ENCODE measurements around the gene CALD1.
"Not testable (repeated sequence)": the region's sequence is repeated elsewhere in the genome, so short reads cannot be mapped to it uniquely, and the experiment has no call there.

CALD1 gene

DNA sequence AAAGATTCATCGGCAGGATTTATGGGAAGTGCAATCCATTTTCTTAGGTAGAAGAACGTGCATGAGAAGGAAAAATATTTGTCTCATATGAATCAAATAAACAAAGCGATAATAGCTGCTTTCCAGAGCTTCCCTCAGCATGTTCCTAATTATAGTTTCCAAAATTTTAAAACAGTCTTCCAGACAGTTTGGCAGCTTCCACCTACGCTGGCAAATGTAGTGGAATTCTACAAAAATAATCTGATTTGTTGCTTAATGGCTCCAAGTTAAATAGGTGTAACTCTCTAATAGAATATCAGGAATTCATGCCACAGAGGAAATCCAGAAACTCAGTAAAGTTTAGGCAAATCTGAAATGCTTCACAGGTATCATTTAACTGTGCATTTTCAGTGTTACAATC is 183.6 kb downstream of the CALD1 start:
- no peaks in the 10 kb centered on the region for H3K27me3 ChIP-seq (ENCODE audit: insufficient read depth, low read length, poor library complexity, severe bottlenecking)
- H3K4me2 ChIP-seq (ENCODE audit: low read depth, low read length, poor library complexity, severe bottlenecking) = no peak overlapping the region
- H3K9me2 ChIP-seq (replicated peaks; ENCODE audit: low read depth, low read length) = no peaks in the 10 kb centered on the region
- no peak overlapping the region for H2AFZ ChIP-seq (ENCODE audit: low read length)
- no peaks in the 10 kb centered on the region for H4K20me1 ChIP-seq (ENCODE audit: insufficient read depth, low read length, poor library complexity, severe bottlenecking)
- no peak overlapping the region for H3K9ac ChIP-seq (ENCODE audit: low read depth, low read length, poor library complexity, severe bottlenecking)
- H3F3A ChIP-seq (ENCODE audit: low read depth) = no peaks in the 10 kb centered on the region
- H3K9me3 ChIP-seq (ENCODE audit: insufficient read depth, low read depth, low read length) = no peaks in the 10 kb centered on the region
- TF ChIP-seq EZH2phosphoT487 (IDR thresholded peaks at IDR 0.05; ENCODE audit: borderline replicate concordance) = no peak
- TF ChIP-seq, protein P1, sequence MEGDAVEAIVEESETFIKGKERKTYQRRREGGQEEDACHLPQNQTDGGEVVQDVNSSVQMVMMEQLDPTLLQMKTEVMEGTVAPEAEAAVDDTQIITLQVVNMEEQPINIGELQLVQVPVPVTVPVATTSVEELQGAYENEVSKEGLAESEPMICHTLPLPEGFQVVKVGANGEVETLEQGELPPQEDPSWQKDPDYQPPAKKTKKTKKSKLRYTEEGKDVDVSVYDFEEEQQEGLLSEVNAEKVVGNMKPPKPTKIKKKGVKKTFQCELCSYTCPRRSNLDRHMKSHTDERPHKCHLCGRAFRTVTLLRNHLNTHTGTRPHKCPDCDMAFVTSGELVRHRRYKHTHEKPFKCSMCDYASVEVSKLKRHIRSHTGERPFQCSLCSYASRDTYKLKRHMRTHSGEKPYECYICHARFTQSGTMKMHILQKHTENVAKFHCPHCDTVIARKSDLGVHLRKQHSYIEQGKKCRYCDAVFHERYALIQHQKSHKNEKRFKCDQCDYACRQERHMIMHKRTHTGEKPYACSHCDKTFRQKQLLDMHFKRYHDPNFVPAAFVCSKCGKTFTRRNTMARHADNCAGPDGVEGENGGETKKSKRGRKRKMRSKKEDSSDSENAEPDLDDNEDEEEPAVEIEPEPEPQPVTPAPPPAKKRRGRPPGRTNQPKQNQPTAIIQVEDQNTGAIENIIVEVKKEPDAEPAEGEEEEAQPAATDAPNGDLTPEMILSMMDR (conservative IDR thresholded peaks at IDR 0.05; ENCODE audit: low read length) = no peak
- no peaks in the 10 kb centered on the region for H3K4me1 ChIP-seq (ENCODE audit: insufficient read depth, low read length, poor library complexity, severe bottlenecking)
- no peaks in the 10 kb centered on the region for H3K36me3 ChIP-seq (ENCODE audit: insufficient read depth, low read length)
- no peak overlapping the region for H3K4me3 ChIP-seq (ENCODE audit: low read length, poor library complexity, severe bottlenecking)
- H3K79me2 ChIP-seq (ENCODE audit: insufficient read depth, low read length) = no peaks in the 10 kb centered on the region

DNA sequence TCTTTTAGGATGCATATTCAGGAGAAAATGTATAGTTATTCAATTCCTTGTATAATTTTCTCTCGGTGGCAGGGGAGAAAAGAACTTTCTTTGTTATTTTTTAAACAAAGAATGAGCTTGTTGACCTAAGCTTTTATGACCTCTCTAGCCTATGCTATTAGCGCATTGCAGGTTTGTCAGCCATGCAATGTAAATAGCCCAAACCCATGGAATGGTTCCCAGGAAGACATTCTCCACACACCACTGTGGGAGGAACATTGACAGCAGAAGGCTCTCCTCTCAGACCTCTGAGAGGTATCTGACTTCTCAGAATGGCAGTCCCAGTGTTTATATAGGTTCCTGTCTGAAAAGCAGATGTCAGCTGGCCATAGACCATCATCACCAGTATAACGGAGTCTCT is 187.3 kb downstream of the CALD1 start:
- no peaks in the 10 kb centered on the region for H3K9me3 ChIP-seq (ENCODE audit: insufficient read depth, low read depth, low read length)
- H2AFZ ChIP-seq (ENCODE audit: low read length) = no peak overlapping the region
- no peaks in the 10 kb centered on the region for H3K9me2 ChIP-seq (replicated peaks; ENCODE audit: low read depth, low read length)
- no peaks in the 10 kb centered on the region for H4K20me1 ChIP-seq (ENCODE audit: insufficient read depth, low read length, poor library complexity, severe bottlenecking)
- no peaks in the 10 kb centered on the region for H3K79me2 ChIP-seq (ENCODE audit: insufficient read depth, low read length)
- H3K27me3 ChIP-seq (ENCODE audit: insufficient read depth, low read length, poor library complexity, severe bottlenecking) = no peaks in the 10 kb centered on the region
- H3K9ac ChIP-seq (ENCODE audit: low read depth, low read length, poor library complexity, severe bottlenecking) = no peak overlapping the region
- H3K36me3 ChIP-seq (ENCODE audit: insufficient read depth, low read length) = no peaks in the 10 kb centered on the region
- H3K4me1 ChIP-seq (ENCODE audit: insufficient read depth, low read length, poor library complexity, severe bottlenecking) = no peaks in the 10 kb centered on the region
- H3F3A ChIP-seq (ENCODE audit: low read depth) = no peaks in the 10 kb centered on the region
- no peak for TF ChIP-seq EZH2phosphoT487 (IDR thresholded peaks at IDR 0.05; ENCODE audit: borderline replicate concordance)
- TF ChIP-seq, protein P1 (conservative IDR thresholded peaks at IDR 0.05; ENCODE audit: low read length) = no peak
- H3K4me3 ChIP-seq (ENCODE audit: low read length, poor library complexity, severe bottlenecking) = no peak overlapping the region
- no peak overlapping the region for H3K4me2 ChIP-seq (ENCODE audit: low read depth, low read length, poor library complexity, severe bottlenecking)

DNA sequence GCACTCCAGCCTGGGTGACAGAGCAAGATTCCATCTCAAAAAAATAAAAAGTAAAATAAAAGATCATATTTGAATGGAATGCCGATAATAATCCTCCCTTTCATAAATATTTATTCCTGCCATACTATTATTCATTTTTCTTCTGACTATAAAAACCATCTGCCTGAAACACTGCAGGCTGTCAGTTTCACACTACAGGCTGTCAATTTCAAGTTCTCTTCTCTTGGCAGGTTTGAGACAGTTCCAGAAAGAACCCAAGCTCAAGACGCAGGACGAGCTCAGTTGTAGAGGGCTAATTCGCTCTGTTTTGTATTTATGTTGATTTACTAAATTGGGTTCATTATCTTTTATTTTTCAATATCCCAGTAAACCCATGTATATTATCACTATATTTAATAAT is 188.7 kb downstream of the CALD1 start:
- Histone ChIP-seq H3K4me3 (ENCODE audit: low read length, poor library complexity, severe bottlenecking) (no peak overlapping the region), H3K9me3 (ENCODE audit: insufficient read depth, low read depth, low read length) (no peaks in the 10 kb centered on the region), H3K9me2 (replicated peaks; ENCODE audit: low read depth, low read length) (no peaks in the 10 kb centered on the region), H4K20me1 (ENCODE audit: insufficient read depth, low read length, poor library complexity, severe bottlenecking) (no peaks in the 10 kb centered on the region), H3K9ac (ENCODE audit: low read depth, low read length, poor library complexity, severe bottlenecking) (no peak overlapping the region), H2AFZ (ENCODE audit: low read length) (no peak overlapping the region), H3F3A (ENCODE audit: low read depth) (no peaks in the 10 kb centered on the region), H3K79me2 (ENCODE audit: insufficient read depth, low read length) (no peaks in the 10 kb centered on the region), H3K4me1 (ENCODE audit: insufficient read depth, low read length, poor library complexity, severe bottlenecking) (no peaks in the 10 kb centered on the region), H3K4me2 (ENCODE audit: low read depth, low read length, poor library complexity, severe bottlenecking) (no peak overlapping the region), H3K36me3 (ENCODE audit: insufficient read depth, low read length) (no peaks in the 10 kb centered on the region), H3K27me3 (ENCODE audit: insufficient read depth, low read length, poor library complexity, severe bottlenecking) (no peaks in the 10 kb centered on the region)
- no peak for TF ChIP-seq EZH2phosphoT487 (IDR thresholded peaks at IDR 0.05; ENCODE audit: borderline replicate concordance)
- TF ChIP-seq, protein P1 (conservative IDR thresholded peaks at IDR 0.05; ENCODE audit: low read length) = no peak

DNA sequence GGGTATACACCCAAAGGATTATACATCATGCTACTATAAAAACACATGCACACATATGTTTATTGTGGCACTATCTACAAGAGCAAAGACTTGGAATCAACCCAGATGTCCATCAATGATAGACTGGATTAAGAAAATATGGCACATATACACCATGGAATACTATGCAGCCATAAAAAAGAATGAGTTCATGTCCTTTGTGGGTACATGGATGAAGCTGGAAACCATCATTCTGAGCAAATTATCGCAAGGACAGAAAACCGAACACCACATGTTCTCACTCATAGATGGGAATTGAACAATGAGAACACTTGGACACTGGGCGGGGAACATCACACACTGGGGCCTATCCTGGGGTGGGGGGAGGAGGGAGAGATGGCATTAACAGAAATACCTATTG is 202.2 kb downstream of the CALD1 start:
- not testable (repeated sequence) for H3K4me2 ChIP-seq (ENCODE audit: low read depth, low read length, poor library complexity, severe bottlenecking); H3K9ac ChIP-seq (ENCODE audit: low read depth, low read length, poor library complexity, severe bottlenecking); H3K9me3 ChIP-seq (ENCODE audit: insufficient read depth, low read depth, low read length); H3K27me3 ChIP-seq (ENCODE audit: insufficient read depth, low read length, poor library complexity, severe bottlenecking); H3K9me2 ChIP-seq (replicated peaks; ENCODE audit: low read depth, low read length); H3K36me3 ChIP-seq (ENCODE audit: insufficient read depth, low read length); H3K4me1 ChIP-seq (ENCODE audit: insufficient read depth, low read length, poor library complexity, severe bottlenecking); H3K4me3 ChIP-seq (ENCODE audit: low read length, poor library complexity, severe bottlenecking); H3F3A ChIP-seq (ENCODE audit: low read depth); H2AFZ ChIP-seq (ENCODE audit: low read length); H4K20me1 ChIP-seq (ENCODE audit: insufficient read depth, low read length, poor library complexity, severe bottlenecking); H3K79me2 ChIP-seq (ENCODE audit: insufficient read depth, low read length)

Data from Loucy (cell line).